GM21528 (cell line): ENCODE results near the gene SNCB.
"Not testable (repeated sequence)": the region's sequence is repeated elsewhere in the genome, so short reads cannot be mapped to it uniquely, and the experiment has no call there.

Source experiments
- ATAC-seq: cut with Tn5 transposase; IDR thresholded peaks from one replicate; pipeline ENCODE4 v1.9.1; 2021; ENCODE audit warnings: mild to moderate bottlenecking, moderate library complexity; ENCODE audit not compliant: unreplicated experiment, low FRiP score

SNCB gene

GRCh38 chr5:176606032-176606431, 24.3 kb downstream of the SNCB start:
- ATAC-seq, result no peak

GRCh38 chr5:176603091-176603490, 27.2 kb downstream of the SNCB start:
- ATAC-seq, result no peak

- no peak for ATAC-seq
These were observed 28.3 kb downstream of the SNCB start for GRCh38 chr5:176601901-176602482.

GRCh38 chr5:176599749-176600430, 30.4 kb downstream of the SNCB start:
- ATAC-seq, result not testable (repeated sequence)

GRCh38 chr5:176597417-176598389, 32.6 kb downstream of the SNCB start:
- ATAC-seq, result no peak

- ATAC-seq, result peak; percentile 56
These were observed 33.5 kb downstream of the SNCB start for GRCh38 chr5:176596689-176597416.

- ATAC-seq, result no peak
These were observed 34.2 kb downstream of the SNCB start for GRCh38 chr5:176596069-176596644.

- no peak for ATAC-seq
These were observed 34.9 kb downstream of the SNCB start for GRCh38 chr5:176595386-176595943.

- no peak for ATAC-seq
These were observed 35.8 kb downstream of the SNCB start for GRCh38 chr5:176594554-176594953.

- no peak for ATAC-seq
These were observed 37.0 kb downstream of the SNCB start for GRCh38 chr5:176593273-176593869.

GRCh38 chr5:176592573-176592972, 37.8 kb downstream of the SNCB start:
- ATAC-seq, result no peak

- ATAC-seq, result not testable (repeated sequence)
These were observed 38.7 kb downstream of the SNCB start for GRCh38 chr5:176591667-176592066.

GRCh38 chr5:176590035-176590717, 40.2 kb downstream of the SNCB start:
- ATAC-seq, result no peak

- no peak for ATAC-seq
These were observed 41.1 kb downstream of the SNCB start for GRCh38 chr5:176589039-176589769.

- no peak for ATAC-seq
These were observed 42.0 kb downstream of the SNCB start for GRCh38 chr5:176588297-176588696.

- ATAC-seq, result no peak
These were observed 42.9 kb downstream of the SNCB start for GRCh38 chr5:176587398-176587797.

- ATAC-seq, result no peak
These were observed 47.3 kb downstream of the SNCB start for GRCh38 chr5:176583076-176583475.

GRCh38 chr5:176581361-176581760, 49.0 kb downstream of the SNCB start:
- no peak for ATAC-seq
